Measurements from ENCODE around the gene TRIM10. TPM values are rescaled to one million over a fixed set of nuclear protein-coding genes. Genes with fewer than 3 reads are reported as not detected.

The TRIM10 gene
- total RNA-seq, 1 donor from 2014 or later: not detected

DNA sequence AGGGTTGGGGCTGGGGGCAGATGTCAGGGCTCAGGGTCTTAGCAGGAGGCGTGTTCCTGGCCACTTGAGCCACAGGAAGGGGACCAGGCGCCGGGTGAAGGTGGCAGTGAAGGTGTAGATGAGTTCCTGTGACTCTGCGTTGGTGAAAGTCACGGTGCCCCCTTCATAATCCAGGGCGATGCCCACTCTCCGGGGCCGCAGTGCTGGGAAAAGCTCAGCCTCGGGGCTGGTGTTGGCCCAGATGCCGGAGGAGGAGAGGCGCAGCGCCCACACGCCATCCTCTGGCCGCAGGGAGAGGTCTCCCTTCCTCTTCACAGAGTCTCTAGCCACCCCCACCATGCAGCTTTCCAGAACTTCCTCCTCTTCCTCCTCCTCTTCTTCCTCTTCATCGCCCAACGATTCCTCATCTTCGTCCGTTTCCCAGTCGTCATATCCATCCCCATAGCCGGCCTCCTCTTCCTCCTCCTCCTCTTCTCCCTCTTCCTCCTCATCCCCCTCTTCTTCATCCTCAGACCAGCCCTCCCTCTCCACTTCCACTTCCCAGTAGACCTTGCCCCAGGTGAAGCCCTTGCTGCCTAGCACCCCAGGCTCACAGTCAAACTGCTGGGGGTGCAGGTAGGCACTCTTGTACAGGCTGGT, 25.0 kb upstream of the TRIM10 start:
- TF ChIP-seq, protein P1, sequence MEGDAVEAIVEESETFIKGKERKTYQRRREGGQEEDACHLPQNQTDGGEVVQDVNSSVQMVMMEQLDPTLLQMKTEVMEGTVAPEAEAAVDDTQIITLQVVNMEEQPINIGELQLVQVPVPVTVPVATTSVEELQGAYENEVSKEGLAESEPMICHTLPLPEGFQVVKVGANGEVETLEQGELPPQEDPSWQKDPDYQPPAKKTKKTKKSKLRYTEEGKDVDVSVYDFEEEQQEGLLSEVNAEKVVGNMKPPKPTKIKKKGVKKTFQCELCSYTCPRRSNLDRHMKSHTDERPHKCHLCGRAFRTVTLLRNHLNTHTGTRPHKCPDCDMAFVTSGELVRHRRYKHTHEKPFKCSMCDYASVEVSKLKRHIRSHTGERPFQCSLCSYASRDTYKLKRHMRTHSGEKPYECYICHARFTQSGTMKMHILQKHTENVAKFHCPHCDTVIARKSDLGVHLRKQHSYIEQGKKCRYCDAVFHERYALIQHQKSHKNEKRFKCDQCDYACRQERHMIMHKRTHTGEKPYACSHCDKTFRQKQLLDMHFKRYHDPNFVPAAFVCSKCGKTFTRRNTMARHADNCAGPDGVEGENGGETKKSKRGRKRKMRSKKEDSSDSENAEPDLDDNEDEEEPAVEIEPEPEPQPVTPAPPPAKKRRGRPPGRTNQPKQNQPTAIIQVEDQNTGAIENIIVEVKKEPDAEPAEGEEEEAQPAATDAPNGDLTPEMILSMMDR (IDR thresholded peaks at IDR 0.05; ENCODE audit: partially characterized antibody, unreplicated experiment): no peak
- H3K4me3 Mint-ChIP-seq (ENCODE audit: unreplicated experiment): no peak overlapping the region
- H3K27me3 Mint-ChIP-seq (ENCODE audit: unreplicated experiment): peaks cover 15% of the 10 kb centered on the region
- DNase-seq: no peak
- H3K4me1 Mint-ChIP-seq (ENCODE audit: low read depth, unreplicated experiment): no peaks in the 10 kb centered on the region
- peaks cover 1% of the 10 kb centered on the region for H3K9me3 Mint-ChIP-seq (ENCODE audit: unreplicated experiment)
- H3K27ac Mint-ChIP-seq (ENCODE audit: unreplicated experiment): no peak overlapping the region
- H3K36me3 Mint-ChIP-seq (ENCODE audit: unreplicated experiment): peaks cover 37% of the 10 kb centered on the region

DNA sequence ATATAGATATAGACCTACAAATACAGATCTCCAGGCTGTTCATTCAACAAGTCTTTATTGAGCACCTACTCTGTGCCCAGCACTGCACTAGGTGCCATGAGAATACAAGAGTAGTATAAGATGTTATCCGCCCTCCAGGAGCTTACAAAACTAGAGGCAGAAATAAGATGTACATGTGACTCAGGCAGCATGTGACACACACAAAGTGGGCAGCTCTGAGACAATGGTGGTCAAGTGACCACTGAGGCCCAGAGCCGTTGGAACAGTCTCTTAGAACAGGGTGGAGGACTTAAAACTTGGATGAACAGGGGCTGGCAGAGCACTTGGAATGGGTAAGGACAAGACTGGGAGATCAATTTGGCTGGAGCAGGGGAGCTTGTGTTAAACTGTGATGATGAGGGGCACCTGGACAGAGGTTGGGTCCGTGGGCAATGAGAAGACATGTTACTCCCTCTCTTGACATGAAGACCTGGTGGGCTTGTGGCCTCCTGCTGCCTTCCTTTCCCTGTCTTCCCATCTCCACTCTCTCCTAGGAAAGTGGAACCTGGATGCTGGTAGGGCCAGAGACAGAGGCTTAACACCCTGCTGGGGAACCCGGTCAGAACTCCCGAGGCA, 23.5 kb upstream of the TRIM10 start:
- no peaks in the 10 kb centered on the region for H3K4me1 Mint-ChIP-seq (ENCODE audit: low read depth, unreplicated experiment)
- H3K36me3 Mint-ChIP-seq (ENCODE audit: unreplicated experiment): peaks cover 43% of the 10 kb centered on the region
- TF ChIP-seq, protein P1 (IDR thresholded peaks at IDR 0.05; ENCODE audit: partially characterized antibody, unreplicated experiment): no peak
- H3K9me3 Mint-ChIP-seq (ENCODE audit: unreplicated experiment): peaks cover 4% of the 10 kb centered on the region
- DNase-seq: no peak
- peaks cover 15% of the 10 kb centered on the region for H3K27me3 Mint-ChIP-seq (ENCODE audit: unreplicated experiment)
- H3K4me3 Mint-ChIP-seq (ENCODE audit: unreplicated experiment): no peak overlapping the region
- H3K27ac Mint-ChIP-seq (ENCODE audit: unreplicated experiment): peak overlapping the region; percentile 69

DNA sequence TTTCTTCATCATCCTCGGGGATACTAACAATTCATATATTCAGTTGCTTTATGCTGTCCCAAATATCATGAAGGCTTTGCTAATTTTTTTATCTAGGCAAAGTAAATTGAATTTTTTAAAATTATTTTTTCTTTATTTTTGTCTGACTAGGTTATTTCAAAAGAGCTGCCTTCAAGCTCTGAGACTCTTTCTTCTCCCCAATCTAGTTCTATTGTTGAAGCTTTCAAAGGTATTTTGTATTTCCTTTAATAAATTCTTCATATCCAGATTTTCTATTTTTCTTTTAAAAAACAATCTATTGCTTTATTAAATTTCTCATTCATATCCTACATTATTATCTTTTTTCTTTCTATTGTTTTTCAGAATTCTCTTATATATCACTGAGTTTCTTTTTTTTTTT, 19.1 kb upstream of the TRIM10 start:
- peaks cover 27% of the 10 kb centered on the region for H3K36me3 Mint-ChIP-seq (ENCODE audit: unreplicated experiment)
- TF ChIP-seq, protein P1 (IDR thresholded peaks at IDR 0.05; ENCODE audit: partially characterized antibody, unreplicated experiment): no peak
- DNase-seq: no peak
- H3K9me3 Mint-ChIP-seq (ENCODE audit: unreplicated experiment): peaks cover 4% of the 10 kb centered on the region
- no peak overlapping the region for H3K4me3 Mint-ChIP-seq (ENCODE audit: unreplicated experiment)
- H3K27me3 Mint-ChIP-seq (ENCODE audit: unreplicated experiment): peaks cover 10% of the 10 kb centered on the region
- no peak overlapping the region for H3K27ac Mint-ChIP-seq (ENCODE audit: unreplicated experiment)
- no peaks in the 10 kb centered on the region for H3K4me1 Mint-ChIP-seq (ENCODE audit: low read depth, unreplicated experiment)

DNA sequence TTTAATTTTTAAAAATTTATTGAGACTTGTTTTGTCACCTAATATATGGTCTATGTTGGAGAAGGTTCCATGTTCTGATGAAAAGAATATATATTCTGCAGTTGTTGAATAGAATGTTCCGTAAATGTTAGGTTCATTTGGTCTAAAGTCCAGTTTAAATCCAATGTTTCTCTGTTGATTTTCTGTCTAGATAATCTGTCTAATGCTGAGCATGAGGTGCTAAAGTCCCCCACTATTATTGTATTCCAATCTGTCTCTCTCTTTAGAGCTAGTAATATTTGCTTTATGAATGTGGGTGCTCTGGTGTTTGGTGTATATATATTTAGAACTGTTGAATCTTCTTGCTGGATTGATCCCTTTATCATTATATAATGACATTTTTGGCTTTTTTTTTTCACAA, 17.8 kb upstream of the TRIM10 start:
- no peak for DNase-seq
- TF ChIP-seq, protein P1 (IDR thresholded peaks at IDR 0.05; ENCODE audit: partially characterized antibody, unreplicated experiment): no peak
- peaks cover 16% of the 10 kb centered on the region for H3K36me3 Mint-ChIP-seq (ENCODE audit: unreplicated experiment)
- H3K9me3 Mint-ChIP-seq (ENCODE audit: unreplicated experiment): peaks cover 4% of the 10 kb centered on the region
- no peaks in the 10 kb centered on the region for H3K4me1 Mint-ChIP-seq (ENCODE audit: low read depth, unreplicated experiment)
- H3K4me3 Mint-ChIP-seq (ENCODE audit: unreplicated experiment): no peak overlapping the region
- H3K27ac Mint-ChIP-seq (ENCODE audit: unreplicated experiment): no peak overlapping the region
- peaks cover 7% of the 10 kb centered on the region for H3K27me3 Mint-ChIP-seq (ENCODE audit: unreplicated experiment)

DNA sequence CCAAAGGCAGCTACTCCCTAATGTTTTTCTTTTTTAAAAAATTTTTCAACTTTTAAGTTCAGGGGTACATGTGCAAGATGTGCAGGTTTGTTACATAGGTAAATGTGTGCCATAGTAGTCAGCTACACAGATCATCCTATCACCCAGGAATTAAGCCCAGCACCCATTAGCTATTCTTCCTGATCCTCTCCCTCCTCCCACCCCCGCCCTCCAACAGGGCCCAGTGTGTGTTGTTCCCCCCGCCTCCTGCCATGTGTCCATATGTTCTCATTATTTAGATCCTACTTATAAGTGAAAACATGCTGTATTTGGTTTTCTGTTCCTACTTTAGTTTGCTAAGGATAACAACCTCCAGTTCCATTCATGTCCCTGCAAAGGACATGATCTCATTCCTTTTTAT, 14.8 kb upstream of the TRIM10 start:
- H3K4me1 Mint-ChIP-seq (ENCODE audit: low read depth, unreplicated experiment): peaks cover 3% of the 10 kb centered on the region
- peaks cover under 1% of the 10 kb centered on the region for H3K27me3 Mint-ChIP-seq (ENCODE audit: unreplicated experiment)
- H3K27ac Mint-ChIP-seq (ENCODE audit: unreplicated experiment): no peak overlapping the region
- H3K9me3 Mint-ChIP-seq (ENCODE audit: unreplicated experiment): peaks cover 2% of the 10 kb centered on the region
- peaks cover 13% of the 10 kb centered on the region for H3K36me3 Mint-ChIP-seq (ENCODE audit: unreplicated experiment)
- TF ChIP-seq, protein P1 (IDR thresholded peaks at IDR 0.05; ENCODE audit: partially characterized antibody, unreplicated experiment): no peak
- DNase-seq: no peak
- H3K4me3 Mint-ChIP-seq (ENCODE audit: unreplicated experiment): no peak overlapping the region
